NCI-H748 treated with DMSO at 0.1 percent for 48 hours (cell line): ENCODE data around the gene MYH9.

Experiments used
- DNase-seq: peaks from one replicate; lab custom pipeline; 2025; lab: John Stamatoyannopoulos, UW

The MYH9 gene

DNA sequence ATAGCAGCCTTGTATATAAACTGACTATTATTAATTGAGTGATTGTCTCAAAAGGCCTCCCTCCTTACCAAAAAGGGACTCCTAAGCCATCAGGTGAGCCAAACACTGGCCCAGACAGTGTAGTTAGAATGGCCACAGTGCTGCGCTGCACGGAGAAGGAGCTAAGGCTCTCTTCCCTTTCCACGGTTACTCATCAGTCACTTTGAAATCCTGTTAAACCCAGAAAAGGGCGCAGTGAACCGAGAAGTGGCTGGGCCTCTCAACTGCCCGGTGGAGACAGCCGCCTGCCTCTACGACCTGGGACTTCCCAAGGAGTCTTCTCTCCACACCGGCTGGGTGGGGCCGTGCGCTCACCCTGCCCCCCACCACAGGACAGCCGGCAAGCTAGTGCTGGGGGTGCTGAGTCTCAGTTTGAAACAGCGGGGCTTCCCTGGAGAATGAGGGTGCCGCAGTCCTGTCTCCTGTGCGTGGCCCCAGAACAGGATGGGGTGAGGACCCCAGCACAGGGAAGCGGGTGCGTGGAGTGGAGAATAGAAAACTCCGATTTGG is 1.3 kb downstream of the MYH9 start:
- peak; percentile 36 for DNase-seq

- peak; percentile 31 for DNase-seq
Observed at GRCh38 chr22:36385491-36386350, 2.0 kb downstream of the MYH9 start.

GRCh38 chr22:36384766-36385481 is 2.8 kb downstream of the MYH9 start:
- no peak for DNase-seq

GRCh38 chr22:36383110-36383581 is 4.6 kb downstream of the MYH9 start:
- no peak for DNase-seq

- DNase-seq: no peak
Observed at GRCh38 chr22:36381513-36382128, 6.1 kb downstream of the MYH9 start.

GRCh38 chr22:36379593-36380361 is 8.0 kb downstream of the MYH9 start:
- no peak for DNase-seq

DNA sequence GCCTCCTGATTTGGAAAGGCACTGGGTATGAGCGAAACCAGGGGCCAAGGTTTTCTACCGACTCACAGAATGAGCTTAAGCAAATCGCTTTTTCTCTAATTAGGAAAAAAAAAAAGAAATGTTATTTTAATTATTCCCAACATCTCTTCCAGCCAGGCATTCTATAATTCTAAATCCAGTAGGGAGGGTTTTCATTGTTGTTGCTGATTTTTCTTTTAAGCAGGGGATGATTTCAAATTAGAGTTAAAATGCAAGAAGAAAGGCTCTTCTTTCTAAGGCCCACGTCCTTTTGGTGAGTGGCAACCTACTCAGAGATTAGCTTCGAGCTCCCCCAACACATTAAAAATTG is 8.9 kb downstream of the MYH9 start:
- DNase-seq: no peak

DNA sequence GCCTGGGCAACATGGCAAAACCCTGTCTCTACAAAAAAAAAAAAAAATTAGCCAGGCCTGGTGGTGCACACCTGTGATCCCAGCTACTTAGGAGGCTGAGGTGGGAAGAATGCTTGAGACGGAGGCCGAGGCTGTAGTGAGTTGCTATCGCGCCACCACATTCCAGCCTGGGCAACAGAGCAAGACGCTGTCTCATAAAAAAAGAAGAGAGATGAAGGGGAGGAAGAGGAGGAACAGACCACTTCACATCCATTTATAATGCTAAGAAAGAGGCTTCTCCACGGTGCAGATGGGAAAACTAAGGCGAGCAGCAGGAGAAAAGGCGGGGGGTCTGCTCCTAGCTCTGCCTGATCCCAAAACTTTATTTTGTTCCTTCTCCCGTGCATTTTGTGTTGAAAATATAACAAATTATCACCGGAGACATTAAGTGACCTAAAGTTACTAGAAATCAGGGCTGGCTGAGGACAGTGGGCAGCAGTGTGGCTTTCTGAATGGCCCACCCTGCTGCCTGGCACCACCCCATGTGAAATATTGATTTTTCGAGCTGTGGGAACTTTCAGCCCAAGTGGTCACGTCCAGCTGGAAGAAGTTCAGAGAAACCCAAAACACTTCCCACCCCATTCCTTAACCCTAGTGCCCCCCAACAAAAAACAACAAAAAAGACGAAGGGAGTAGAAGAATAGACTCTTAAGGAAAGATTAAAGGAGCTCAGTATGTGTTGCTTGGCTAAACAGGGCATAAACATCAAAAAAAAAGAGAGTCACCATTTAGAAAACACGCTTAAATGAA is 9.5 kb downstream of the MYH9 start:
- no peak for DNase-seq

- DNase-seq: no peak
Observed at GRCh38 chr22:36377022-36377631, 10.6 kb downstream of the MYH9 start.

GRCh38 chr22:36376265-36376664 is 11.5 kb downstream of the MYH9 start:
- DNase-seq: no peak

GRCh38 chr22:36375071-36375980 is 12.4 kb downstream of the MYH9 start:
- DNase-seq: no peak

DNA sequence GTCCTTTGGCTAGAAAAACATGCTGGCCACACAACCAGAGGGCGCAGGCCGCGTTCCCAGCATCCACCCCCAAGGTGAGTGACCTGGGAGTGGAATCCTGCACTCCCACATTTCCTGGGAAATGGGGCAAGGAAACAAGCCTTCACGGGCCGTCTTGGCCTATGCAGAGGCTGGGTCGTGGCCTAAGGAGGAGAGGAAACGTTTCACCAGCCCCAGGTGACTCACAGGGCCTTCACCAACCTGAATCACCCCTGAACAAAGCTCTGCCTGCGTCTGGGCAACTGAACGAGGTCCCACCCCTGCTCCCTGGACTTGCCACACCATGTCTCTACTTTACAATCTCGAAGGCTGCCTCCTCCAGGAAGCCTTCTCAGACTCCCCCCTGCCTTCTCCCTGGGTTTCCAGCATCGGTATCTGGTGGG is 13.2 kb downstream of the MYH9 start:
- DNase-seq: no peak

GRCh38 chr22:36373258-36373579 is 14.5 kb downstream of the MYH9 start:
- DNase-seq: no peak

GRCh38 chr22:36371920-36372319 is 15.8 kb downstream of the MYH9 start:
- no peak for DNase-seq

- DNase-seq: peak; percentile 2
Observed at GRCh38 chr22:36369922-36370791, 17.6 kb downstream of the MYH9 start.

- no peak for DNase-seq
Observed at GRCh38 chr22:36369004-36369921, 18.5 kb downstream of the MYH9 start.

DNA sequence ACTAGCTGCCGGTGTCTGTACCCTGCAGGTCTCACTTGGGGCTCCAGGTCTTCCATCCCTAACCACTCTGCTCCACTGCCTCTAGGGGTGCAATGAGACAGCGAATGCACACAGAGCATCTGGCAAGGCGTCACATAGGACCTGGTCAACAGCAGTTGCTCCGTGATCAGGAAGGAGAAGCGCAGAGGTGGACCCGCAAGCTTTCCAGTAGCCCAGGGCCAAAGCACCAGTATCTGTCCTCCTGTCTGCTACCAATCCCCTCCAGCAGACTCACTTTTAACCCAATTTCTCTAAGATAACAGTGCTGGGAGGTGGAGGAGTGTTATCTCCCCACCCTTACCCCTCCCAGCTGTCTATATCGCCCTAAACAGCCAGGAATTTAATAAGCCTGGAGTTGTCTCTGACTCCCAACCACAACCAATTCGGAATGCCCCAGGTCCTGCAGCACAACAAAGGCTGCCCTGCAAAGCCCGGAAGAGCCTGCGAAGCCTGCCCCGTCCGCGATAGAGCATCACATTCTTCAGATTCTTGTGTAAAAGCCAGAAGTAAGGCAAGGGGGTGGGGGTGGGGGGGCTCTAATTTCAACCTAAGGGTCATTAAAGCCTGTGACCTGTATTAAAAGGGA is 19.3 kb downstream of the MYH9 start:
- no peak for DNase-seq
